ACHN (cell line): ENCODE results near the gene OR3A2.
"Not testable (repeated sequence)": the region's sequence is repeated elsewhere in the genome, so short reads cannot be mapped to it uniquely, and the experiment has no call there.

Source experiments
- DNase-seq: peaks from one replicate; pipeline ENCODE4 v3.0.0-alpha.2; 2015
- in situ Hi-C: cut with HindIII; loops from 2 replicates; pipeline ENCODE4 v1.10.0; 2017; ENCODE audit warnings: low sequenced_read_pairs, low pct_ligation_motif_present, low pct_unique_long_range_greater_than_20kb

OR3A2 gene

GRCh38 chr17:3308603-3309002 lies 77.5 kb downstream of the OR3A2 start:
- in situ Hi-C loops, result no loop called here
- no peak for DNase-seq

- in situ Hi-C loops, result no loop called here
- DNase-seq, result no peak
Measured at GRCh38 chr17:3298260-3298659, 87.8 kb downstream of the OR3A2 start, which contains the start of gene OR3A1. Gene OR3A1 (minus strand): TSS chr17:3298360. CDS start chr17:3292582, 5,778 bp downstream.

GRCh38 chr17:3295632-3296031 lies 90.5 kb downstream of the OR3A2 start:
- DNase-seq, result no peak
- in situ Hi-C loops, result no loop called here

- DNase-seq, in situ Hi-C loops: not testable (repeated sequence)
Measured at GRCh38 chr17:3293548-3293947, 92.6 kb downstream of the OR3A2 start.

- in situ Hi-C loops, result no loop called here
- DNase-seq, result no peak
Measured at GRCh38 chr17:3282901-3283300, 103.2 kb downstream of the OR3A2 start.

GRCh38 chr17:3276126-3276525 lies 110.0 kb downstream of the OR3A2 start:
- in situ Hi-C loops, result no loop called here
- no peak for DNase-seq

GRCh38 chr17:3271072-3271848 lies 114.8 kb downstream of the OR3A2 start:
- in situ Hi-C loops, result no loop called here
- DNase-seq, result no peak

- DNase-seq, result no peak
- in situ Hi-C loops, result no loop called here
Measured at GRCh38 chr17:3260600-3260999, 125.5 kb downstream of the OR3A2 start.

GRCh38 chr17:3260163-3260562 lies 125.9 kb downstream of the OR3A2 start:
- no peak for DNase-seq
- in situ Hi-C loops, result no loop called here

GRCh38 chr17:3256575-3256974 lies 129.5 kb downstream of the OR3A2 start:
- DNase-seq, result no peak
- in situ Hi-C loops, result no loop called here

GRCh38 chr17:3249013-3249412 lies 137.1 kb downstream of the OR3A2 start:
- in situ Hi-C loops, DNase-seq: not testable (repeated sequence)

- DNase-seq, in situ Hi-C loops: not testable (repeated sequence)
Measured at GRCh38 chr17:3244841-3245240, 141.3 kb downstream of the OR3A2 start.

GRCh38 chr17:3241044-3241443 lies 145.1 kb downstream of the OR3A2 start:
- in situ Hi-C loops, result not testable (repeated sequence)

GRCh38 chr17:3238685-3239084 lies 147.4 kb downstream of the OR3A2 start:
- in situ Hi-C loops, result not testable (repeated sequence)

More at GRCh38 chr17:3241044-3241443, 145.1 kb downstream of the OR3A2 start:
- not testable (repeated sequence) for DNase-seq

GRCh38 chr17:3232300-3232699 lies 153.8 kb downstream of the OR3A2 start:
- in situ Hi-C loops, result not testable (repeated sequence)

More at GRCh38 chr17:3238685-3239084, 147.4 kb downstream of the OR3A2 start:
- not testable (repeated sequence) for DNase-seq

More at GRCh38 chr17:3232300-3232699, 153.8 kb downstream of the OR3A2 start:
- not testable (repeated sequence) for DNase-seq
